AG04449 (cell line): ENCODE results near the gene TEPSIN.

Source experiments
- CTCF ChIA-PET: fragments of 350-600 bp; formaldehyde crosslinking; extraction: SDS; loops from one replicate; lab custom pipeline; 2021; ENCODE audit warnings: antibody characterized with exemption; lab: Yijun Ruan, JAX
- POLR2A ChIA-PET: fragments of 400-600, 350-600 bp; formaldehyde crosslinking; extraction: SDS; loops from one replicate; lab custom pipeline; 2020; ENCODE audit warnings: antibody characterized with exemption, inconsistent platforms; lab: Yijun Ruan, JAX
- DNase-seq: peaks from one replicate; pipeline ENCODE4 v3.0.0-alpha.2; 2010; ENCODE audit warnings: low read depth, low spot score
- H3K4me3 ChIP-seq: 2 replicates; pipeline ENCODE4 v1.5.1; 2011; ENCODE audit warnings: low read depth, mild to moderate bottlenecking, control low read depth, low read length
- CTCF ChIP-seq: IDR thresholded peaks from one replicate; pipeline ENCODE4 v1.5.1; 2011; ENCODE audit warnings: mild to moderate bottlenecking, moderate library complexity, low read length, control low read depth, inconsistent platforms; ENCODE audit not compliant: insufficient read depth; ENCODE audit errors: missing control alignments

The TEPSIN gene

GRCh38 chr17:81218991-81219390, 19.9 kb downstream of the TEPSIN start:
- CTCF ChIA-PET = interaction anchor here (0.9 to 1.0 kb wide), 2 partner anchors 72 to 77 kb away, joined by 3 read pairs; no protein-coding TSS in a partner anchor
- no peak for TF ChIP-seq CTCF
- no peak for DNase-seq
- POLR2A ChIA-PET = no interaction called here
- no peak overlapping the region for H3K4me3 ChIP-seq

GRCh38 chr17:81218459-81218858, 20.4 kb downstream of the TEPSIN start:
- TF ChIP-seq CTCF = no peak
- POLR2A ChIA-PET = no interaction called here
- no peak for DNase-seq
- CTCF ChIA-PET = interaction anchor here (1.0 kb wide), 1 partner anchor 77 kb away, joined by 3 read pairs; no protein-coding TSS in a partner anchor
- no peak overlapping the region for H3K4me3 ChIP-seq

GRCh38 chr17:81217491-81217890, 21.4 kb downstream of the TEPSIN start:
- CTCF ChIA-PET = no interaction called here

GRCh38 chr17:81213978-81214377, 24.9 kb downstream of the TEPSIN start:
- no peak for DNase-seq
- POLR2A ChIA-PET = no interaction called here
- CTCF ChIA-PET = no interaction called here
- no peak for TF ChIP-seq CTCF
- no peak overlapping the region for H3K4me3 ChIP-seq

More at GRCh38 chr17:81217491-81217890, 21.4 kb downstream of the TEPSIN start:
- no peak for DNase-seq
- TF ChIP-seq CTCF = no peak
- POLR2A ChIA-PET = no interaction called here
- H3K4me3 ChIP-seq = no peak overlapping the region

GRCh38 chr17:81212365-81212764, 26.5 kb downstream of the TEPSIN start:
- DNase-seq = no peak
- CTCF ChIA-PET = interaction anchor here (1.0 to 1.2 kb wide), 2 partner anchors 11 to 17 kb away, joined by 3 to 5 read pairs; no protein-coding TSS in a partner anchor
- TF ChIP-seq CTCF = no peak

GRCh38 chr17:81210868-81211267, 28.0 kb downstream of the TEPSIN start:
- TF ChIP-seq CTCF = no peak
- POLR2A ChIA-PET = no interaction called here

More at GRCh38 chr17:81212365-81212764, 26.5 kb downstream of the TEPSIN start:
- POLR2A ChIA-PET = no interaction called here
- no peak overlapping the region for H3K4me3 ChIP-seq

More at GRCh38 chr17:81210868-81211267, 28.0 kb downstream of the TEPSIN start:
- no peak for DNase-seq
- H3K4me3 ChIP-seq = no peak overlapping the region
- CTCF ChIA-PET = no interaction called here
